WTC11 (cell line): ENCODE data around the gene MCUB.

Experiments
- CREM ChIP-seq: sonication (generic); formaldehyde crosslinking; IDR thresholded peaks from 2 replicates; pipeline ENCODE4 v1.8.1; 2022; ENCODE audit warnings: mild to moderate bottlenecking, missing genetic modification reagents, moderate library complexity
- ERG ChIP-seq: fragments of 250-450 bp; sonication (Bioruptor Pico); IDR thresholded peaks from 2 replicates; pipeline ENCODE4 v1.8.0; 2021; ENCODE audit warnings: mild to moderate bottlenecking
- ESRRA ChIP-seq: sonication (generic); formaldehyde crosslinking; IDR thresholded peaks from 2 replicates; pipeline ENCODE4 v1.8.1; 2022; ENCODE audit warnings: mild to moderate bottlenecking, missing genetic modification reagents, borderline replicate concordance
- MYBL2 ChIP-seq: sonication (generic); formaldehyde crosslinking; IDR thresholded peaks from 2 replicates; pipeline ENCODE4 v1.8.1; 2023; ENCODE audit warnings: mild to moderate bottlenecking, moderate library complexity, missing genetic modification reagents
- NR1H2 ChIP-seq: sonication (generic); formaldehyde crosslinking; IDR thresholded peaks from 2 replicates; pipeline ENCODE4 v1.9.0; 2021; ENCODE audit warnings: mild to moderate bottlenecking, moderate library complexity, missing genetic modification reagents
- TCF7 ChIP-seq: sonication (generic); formaldehyde crosslinking; IDR thresholded peaks from 2 replicates; pipeline ENCODE4 v1.8.0; 2022; ENCODE audit warnings: mild to moderate bottlenecking, low read depth, missing genetic modification reagents, moderate library complexity
- TP53 ChIP-seq: sonication (generic); formaldehyde crosslinking; IDR thresholded peaks from 2 replicates; pipeline ENCODE4 v1.8.1; 2023; ENCODE audit warnings: mild to moderate bottlenecking, missing genetic modification reagents
- USF1 ChIP-seq: sonication (generic); formaldehyde crosslinking; IDR thresholded peaks from 2 replicates; pipeline ENCODE4 v1.8.0; 2022; ENCODE audit warnings: mild to moderate bottlenecking, missing genetic modification reagents
- ZNF232 ChIP-seq: sonication (generic); formaldehyde crosslinking; IDR thresholded peaks from 2 replicates; pipeline ENCODE4 v1.8.0; 2022; ENCODE audit warnings: mild to moderate bottlenecking, missing genetic modification reagents
- ZNF512 ChIP-seq: sonication (generic); formaldehyde crosslinking; IDR thresholded peaks from 2 replicates; pipeline ENCODE4 v1.8.1; 2022; ENCODE audit warnings: missing genetic modification reagents, borderline replicate concordance
- TF ChIP-seq, protein P1 (sequence below): fragments of 200-600 bp; IDR thresholded peaks from 2 replicates; pipeline ENCODE4 v1.8.0; 2022; ENCODE audit warnings: antibody characterized with exemption
- TF ChIP-seq, protein P2 (sequence below): sonication (generic); formaldehyde crosslinking; conservative IDR thresholded peaks from 2 replicates; pipeline ENCODE4 v1.8.1; 2022; ENCODE audit warnings: mild to moderate bottlenecking, missing genetic modification reagents
- TF ChIP-seq, protein P3 (sequence below): sonication (generic); formaldehyde crosslinking; IDR thresholded peaks from 2 replicates; pipeline ENCODE4 v1.8.0; 2023; ENCODE audit warnings: mild to moderate bottlenecking, missing genetic modification reagents

DNA sequence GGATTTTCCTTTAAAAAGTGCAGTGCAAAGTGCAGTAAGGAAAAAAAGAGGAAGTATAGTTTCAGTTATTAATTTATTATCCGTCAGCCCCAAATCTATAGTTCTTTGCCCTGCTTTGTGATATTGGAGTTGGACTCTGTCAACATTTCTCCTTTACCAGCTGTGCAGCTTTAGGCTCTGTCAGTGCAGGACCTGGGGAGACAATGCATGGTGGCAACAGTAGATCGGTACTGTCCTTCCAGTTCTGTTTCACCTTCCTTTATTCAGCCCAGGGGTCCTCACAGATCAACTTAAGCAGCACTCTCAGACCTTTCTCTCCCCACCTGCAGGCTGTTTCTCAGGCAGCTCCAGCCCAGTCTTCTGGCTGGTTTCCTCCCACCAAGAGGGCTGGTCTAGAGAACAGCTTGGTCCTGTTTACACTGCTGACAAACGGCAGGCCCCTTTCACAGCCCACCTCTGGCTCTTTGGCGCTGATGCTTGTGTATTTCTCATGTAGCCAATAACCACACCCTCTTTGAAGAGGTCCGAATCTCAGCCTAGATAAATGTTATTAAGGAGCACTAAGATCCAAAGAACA lies 71.6 kb downstream of the MCUB start:
- TF ChIP-seq CREM (no peak), TP53 (no peak), ZNF512 (CRISPR knock-in tag) (no peak), TCF7 (CRISPR knock-in tag) (no peak), ZNF232 (no peak), USF1 (CRISPR knock-in tag) (no peak), NR1H2 (no peak), MYBL2 (CRISPR knock-in tag) (no peak), ESRRA (CRISPR knock-in tag) (no peak), ERG (no peak)
- TF ChIP-seq, protein P1, sequence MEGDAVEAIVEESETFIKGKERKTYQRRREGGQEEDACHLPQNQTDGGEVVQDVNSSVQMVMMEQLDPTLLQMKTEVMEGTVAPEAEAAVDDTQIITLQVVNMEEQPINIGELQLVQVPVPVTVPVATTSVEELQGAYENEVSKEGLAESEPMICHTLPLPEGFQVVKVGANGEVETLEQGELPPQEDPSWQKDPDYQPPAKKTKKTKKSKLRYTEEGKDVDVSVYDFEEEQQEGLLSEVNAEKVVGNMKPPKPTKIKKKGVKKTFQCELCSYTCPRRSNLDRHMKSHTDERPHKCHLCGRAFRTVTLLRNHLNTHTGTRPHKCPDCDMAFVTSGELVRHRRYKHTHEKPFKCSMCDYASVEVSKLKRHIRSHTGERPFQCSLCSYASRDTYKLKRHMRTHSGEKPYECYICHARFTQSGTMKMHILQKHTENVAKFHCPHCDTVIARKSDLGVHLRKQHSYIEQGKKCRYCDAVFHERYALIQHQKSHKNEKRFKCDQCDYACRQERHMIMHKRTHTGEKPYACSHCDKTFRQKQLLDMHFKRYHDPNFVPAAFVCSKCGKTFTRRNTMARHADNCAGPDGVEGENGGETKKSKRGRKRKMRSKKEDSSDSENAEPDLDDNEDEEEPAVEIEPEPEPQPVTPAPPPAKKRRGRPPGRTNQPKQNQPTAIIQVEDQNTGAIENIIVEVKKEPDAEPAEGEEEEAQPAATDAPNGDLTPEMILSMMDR: no peak
- TF ChIP-seq, protein P2, sequence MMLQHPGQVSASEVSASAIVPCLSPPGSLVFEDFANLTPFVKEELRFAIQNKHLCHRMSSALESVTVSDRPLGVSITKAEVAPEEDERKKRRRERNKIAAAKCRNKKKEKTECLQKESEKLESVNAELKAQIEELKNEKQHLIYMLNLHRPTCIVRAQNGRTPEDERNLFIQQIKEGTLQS (CRISPR knock-in tag): no peak
- TF ChIP-seq, protein P3, sequence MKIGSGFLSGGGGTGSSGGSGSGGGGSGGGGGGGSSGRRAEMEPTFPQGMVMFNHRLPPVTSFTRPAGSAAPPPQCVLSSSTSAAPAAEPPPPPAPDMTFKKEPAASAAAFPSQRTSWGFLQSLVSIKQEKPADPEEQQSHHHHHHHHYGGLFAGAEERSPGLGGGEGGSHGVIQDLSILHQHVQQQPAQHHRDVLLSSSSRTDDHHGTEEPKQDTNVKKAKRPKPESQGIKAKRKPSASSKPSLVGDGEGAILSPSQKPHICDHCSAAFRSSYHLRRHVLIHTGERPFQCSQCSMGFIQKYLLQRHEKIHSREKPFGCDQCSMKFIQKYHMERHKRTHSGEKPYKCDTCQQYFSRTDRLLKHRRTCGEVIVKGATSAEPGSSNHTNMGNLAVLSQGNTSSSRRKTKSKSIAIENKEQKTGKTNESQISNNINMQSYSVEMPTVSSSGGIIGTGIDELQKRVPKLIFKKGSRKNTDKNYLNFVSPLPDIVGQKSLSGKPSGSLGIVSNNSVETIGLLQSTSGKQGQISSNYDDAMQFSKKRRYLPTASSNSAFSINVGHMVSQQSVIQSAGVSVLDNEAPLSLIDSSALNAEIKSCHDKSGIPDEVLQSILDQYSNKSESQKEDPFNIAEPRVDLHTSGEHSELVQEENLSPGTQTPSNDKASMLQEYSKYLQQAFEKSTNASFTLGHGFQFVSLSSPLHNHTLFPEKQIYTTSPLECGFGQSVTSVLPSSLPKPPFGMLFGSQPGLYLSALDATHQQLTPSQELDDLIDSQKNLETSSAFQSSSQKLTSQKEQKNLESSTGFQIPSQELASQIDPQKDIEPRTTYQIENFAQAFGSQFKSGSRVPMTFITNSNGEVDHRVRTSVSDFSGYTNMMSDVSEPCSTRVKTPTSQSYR: no peak
